HG03460 (cell line): ENCODE measurements around the gene PRKCD.

Source experiments
- ATAC-seq: cut with Tn5 transposase; IDR thresholded peaks from one replicate; pipeline ENCODE4 v1.9.1; 2021; ENCODE audit not compliant: unreplicated experiment

Gene PRKCD

GRCh38 chr3:53169832-53170324, 8.9 kb downstream of the PRKCD start:
- no peak for ATAC-seq

- ATAC-seq = peak; percentile 47
Measured at GRCh38 chr3:53170325-53171063, 9.5 kb downstream of the PRKCD start.

GRCh38 chr3:53171064-53171418, 10.0 kb downstream of the PRKCD start:
- no peak for ATAC-seq

- ATAC-seq = no peak
Measured at GRCh38 chr3:53171827-53172505, 11.0 kb downstream of the PRKCD start.

- no peak for ATAC-seq
Measured at GRCh38 chr3:53173107-53173506, 12.1 kb downstream of the PRKCD start.

- peak; percentile 40 for ATAC-seq
Measured at GRCh38 chr3:53174346-53175250, 13.6 kb downstream of the PRKCD start.

- ATAC-seq = no peak
Measured at GRCh38 chr3:53175613-53176540, 14.9 kb downstream of the PRKCD start.

GRCh38 chr3:53178246-53178645, 17.2 kb downstream of the PRKCD start:
- no peak for ATAC-seq

- no peak for ATAC-seq
Measured at GRCh38 chr3:53179580-53179979, 18.6 kb downstream of the PRKCD start.

GRCh38 chr3:53180305-53181023, 19.5 kb downstream of the PRKCD start:
- ATAC-seq = peak; percentile 92

- ATAC-seq = peak; percentile 15
Measured at GRCh38 chr3:53181024-53181371, 20.0 kb downstream of the PRKCD start.

GRCh38 chr3:53181528-53181927, 20.5 kb downstream of the PRKCD start:
- no peak for ATAC-seq

GRCh38 chr3:53182764-53183355, 21.9 kb downstream of the PRKCD start:
- ATAC-seq = no peak

- no peak for ATAC-seq
Measured at GRCh38 chr3:53183514-53183913, 22.5 kb downstream of the PRKCD start.

- no peak for ATAC-seq
Measured at GRCh38 chr3:53184701-53185100, 23.7 kb downstream of the PRKCD start.

GRCh38 chr3:53185761-53186465, 24.9 kb downstream of the PRKCD start:
- ATAC-seq = no peak

GRCh38 chr3:53186726-53187125, 25.7 kb downstream of the PRKCD start:
- no peak for ATAC-seq

- no peak for ATAC-seq
Measured at GRCh38 chr3:53187430-53187829, 26.4 kb downstream of the PRKCD start.

GRCh38 chr3:53188136-53188685, 27.2 kb downstream of the PRKCD start:
- ATAC-seq = no peak
